HG02884 (cell line): Measurements from ENCODE around the gene STARD7.
"Not testable (repeated sequence)": the region's sequence is repeated elsewhere in the genome, so short reads cannot be mapped to it uniquely, and the experiment has no call there.

Experiments
- ATAC-seq: cut with Tn5 transposase; IDR thresholded peaks from one replicate; pipeline ENCODE4 v1.9.1; 2021; ENCODE audit warnings: mild to moderate bottlenecking, moderate library complexity; ENCODE audit not compliant: unreplicated experiment

STARD7 gene

GRCh38 chr2:96167407-96168013, 41.1 kb downstream of the STARD7 start:
- ATAC-seq: no peak

GRCh38 chr2:96164459-96165184, 44.0 kb downstream of the STARD7 start:
- ATAC-seq: peak; percentile 68

GRCh38 chr2:96163768-96164429, 44.7 kb downstream of the STARD7 start:
- peak; percentile 60 for ATAC-seq

- peak; percentile 8 for ATAC-seq
Measured at GRCh38 chr2:96163415-96163767, 45.2 kb downstream of the STARD7 start.

- no peak for ATAC-seq
Measured at GRCh38 chr2:96161898-96162297, 46.7 kb downstream of the STARD7 start.

- ATAC-seq: not testable (repeated sequence)
Measured at GRCh38 chr2:96160366-96160765, 48.3 kb downstream of the STARD7 start.

- ATAC-seq: no peak
Measured at GRCh38 chr2:96159084-96159830, 49.4 kb downstream of the STARD7 start.

- ATAC-seq: no peak
Measured at GRCh38 chr2:96158554-96158940, 50.1 kb downstream of the STARD7 start.

GRCh38 chr2:96157649-96158553, 50.7 kb downstream of the STARD7 start:
- peak; percentile 51 for ATAC-seq

GRCh38 chr2:96156926-96157648, 51.5 kb downstream of the STARD7 start:
- no peak for ATAC-seq

- ATAC-seq: no peak
Measured at GRCh38 chr2:96156011-96156820, 52.4 kb downstream of the STARD7 start.

GRCh38 chr2:96154506-96155380, 53.9 kb downstream of the STARD7 start:
- ATAC-seq: no peak

- no peak for ATAC-seq
Measured at GRCh38 chr2:96153991-96154431, 54.6 kb downstream of the STARD7 start.

GRCh38 chr2:96153291-96153713, 55.3 kb downstream of the STARD7 start:
- no peak for ATAC-seq

- ATAC-seq: no peak
Measured at GRCh38 chr2:96152304-96153161, 56.1 kb downstream of the STARD7 start.

GRCh38 chr2:96151595-96152303, 56.9 kb downstream of the STARD7 start:
- ATAC-seq: no peak
